Caco-2 (cell line): ENCODE data around the gene CLEC16A. TPM values are rescaled to one million over a fixed set of nuclear protein-coding genes. Genes with fewer than 3 reads are reported as not detected.

Source experiments
- BruUV-seq: library from RNA; stranded (reverse); fragments of 400-500 nt; replicated peaks from 2 replicates; lab custom pipeline; 2021; lab: Mats Ljungman, UMichigan
- CTCF ChIA-PET: fragments of 300-600 bp; sonication (Branson Sonifier 250); formaldehyde crosslinking; loops from one replicate; lab custom pipeline; 2022; ENCODE audit warnings: antibody characterized with exemption; lab: Charles Lee
- POLR2A ChIA-PET: fragments of 300-600 bp; sonication (Branson Sonifier 250); formaldehyde crosslinking; loops from one replicate; lab custom pipeline; 2022; ENCODE audit warnings: antibody characterized with exemption; lab: Charles Lee
- DNase-seq, 2 experiments: peaks; one replicate each; pipeline versions ENCODE4 v3.0.0 to v3.0.0-alpha.2; 2020 to 2022
- H3K27me3 ChIP-seq: replicated peaks from 2 replicates; pipeline ENCODE4 v1.6.0; 2011; ENCODE audit warnings: low read length; ENCODE audit not compliant: control insufficient read depth, insufficient read depth
- H3K36me3 ChIP-seq: 2 replicates; pipeline ENCODE4 v1.5.1; 2011; ENCODE audit warnings: low read length; ENCODE audit not compliant: control insufficient read depth, insufficient read depth
- H3K4me1 ChIP-seq: fragments of 250-450 bp; sonication (Bioruptor Pico); 2 replicates; pipeline ENCODE4 v1.5.1; 2020; ENCODE audit warnings: mild to moderate bottlenecking
- H3K4me3 ChIP-seq: 2 replicates; pipeline ENCODE4 v1.5.1; 2011; ENCODE audit warnings: low read depth, mild to moderate bottlenecking, control low read depth, low read length
- H3K9me3 ChIP-seq: fragments of 250-450 bp; sonication (Bioruptor Pico); 2 replicates; pipeline ENCODE4 v1.5.1; 2020; ENCODE audit warnings: mild to moderate bottlenecking, moderate library complexity
- H3K27ac Mint-ChIP-seq: one replicate; pipeline ENCODE4 v1.8.0; 2022; ENCODE audit warnings: mixed read lengths; ENCODE audit not compliant: unreplicated experiment
- H3K27me3 Mint-ChIP-seq: one replicate; pipeline ENCODE4 v1.8.0; 2022; ENCODE audit warnings: mixed read lengths; ENCODE audit not compliant: insufficient read depth, unreplicated experiment
- H3K36me3 Mint-ChIP-seq: one replicate; pipeline ENCODE4 v1.8.0; 2022; ENCODE audit warnings: mild to moderate bottlenecking, mixed read lengths; ENCODE audit not compliant: insufficient read depth, unreplicated experiment
- H3K4me1 Mint-ChIP-seq: one replicate; pipeline ENCODE4 v1.8.0; 2022; ENCODE audit warnings: low read depth, mixed read lengths; ENCODE audit not compliant: unreplicated experiment
- H3K4me3 Mint-ChIP-seq: one replicate; pipeline ENCODE4 v1.8.0; 2022; ENCODE audit warnings: mild to moderate bottlenecking, moderate library complexity, mixed read lengths; ENCODE audit not compliant: unreplicated experiment
- H3K9me3 Mint-ChIP-seq: one replicate; pipeline ENCODE4 v1.8.0; 2022; ENCODE audit warnings: mixed read lengths; ENCODE audit not compliant: unreplicated experiment
- CTCF ChIP-seq, 2 experiments: fragments of 200-600 bp in 1 of 2; IDR thresholded peaks; 1 replicate in 1 of 2; 2 replicates in 1 of 2; pipeline versions ENCODE4 v1.5.1 to v1.8.0; 2011 to 2022; ENCODE audit warnings: antibody characterized with exemption in 1 of 2, control low read depth in 1 of 2, inconsistent platforms in 1 of 2, low read depth in 1 of 2, low read length in 1 of 2, mild to moderate bottlenecking in 1 of 2, moderate library complexity in 1 of 2; ENCODE audit not compliant: insufficient read depth in 1 of 2, severe bottlenecking in 1 of 2, unreplicated experiment in 1 of 2
- intact Hi-C: fragments of 100-400 bp; cut with micrococcal nuclease; formaldehyde crosslinking; loops from one replicate; pipeline ENCODE4 v1.10.0; 2022; ENCODE audit not compliant: unreplicated experiment
- total RNA-seq: library from RNA; stranded (reverse); gene quantifications from 2 replicates; pipeline ENCODE4 v1.2.3, GENCODE V29; 2022

Gene CLEC16A
- total RNA-seq, 1 experiment from 2014 or later: 27.0 TPM

- H3K36me3 ChIP-seq: no peaks in the 10 kb centered on the region
- H3K4me1 Mint-ChIP-seq: peaks cover 7% of the 10 kb centered on the region
- no peak for DNase-seq
- no peaks in the 10 kb centered on the region for H3K4me1 ChIP-seq
- H3K9me3 Mint-ChIP-seq: no peaks in the 10 kb centered on the region
- BruUV-seq: no TSS peak
- no peak for TF ChIP-seq CTCF (IDR thresholded peaks at IDR 0.05; ENCODE audit: insufficient read depth in 1 of 2, low read depth in 1 of 2, low read length in 1 of 2, severe bottlenecking in 1 of 2, unreplicated experiment in 1 of 2)
- no peaks in the 10 kb centered on the region for H3K9me3 ChIP-seq
- no peak overlapping the region for H3K4me3 Mint-ChIP-seq
- intact Hi-C loops: no loop called here
- no peak overlapping the region for H3K4me3 ChIP-seq
- POLR2A ChIA-PET: no interaction called here
- peaks cover 6% of the 10 kb centered on the region for H3K36me3 Mint-ChIP-seq
- CTCF ChIA-PET: no interaction called here
- no peaks in the 10 kb centered on the region for H3K27me3 ChIP-seq
- H3K27me3 Mint-ChIP-seq: no peaks in the 10 kb centered on the region
- H3K27ac Mint-ChIP-seq: no peak overlapping the region
Observed at GRCh38 chr16:11147033-11147753, 202.8 kb downstream of the CLEC16A start.

GRCh38 chr16:11147754-11148444 is 203.5 kb downstream of the CLEC16A start:
- POLR2A ChIA-PET: no interaction called here
- Histone ChIP-seq H3K9me3 (no peaks in the 10 kb centered on the region), H3K4me3 (no peak overlapping the region), H3K27me3 (no peaks in the 10 kb centered on the region), H3K4me1 (no peaks in the 10 kb centered on the region), H3K36me3 (no peaks in the 10 kb centered on the region)
- no TSS peak for BruUV-seq
- Mint-ChIP-seq H3K27ac (no peak overlapping the region), H3K36me3 (peaks cover 6% of the 10 kb centered on the region), H3K4me3 (no peak overlapping the region), H3K4me1 (peaks cover 7% of the 10 kb centered on the region), H3K27me3 (no peaks in the 10 kb centered on the region), H3K9me3 (no peaks in the 10 kb centered on the region)
- CTCF ChIA-PET: no interaction called here
- intact Hi-C loops: no loop called here
- DNase-seq: no peak
- no peak for TF ChIP-seq CTCF (IDR thresholded peaks at IDR 0.05; ENCODE audit: insufficient read depth in 1 of 2, low read depth in 1 of 2, low read length in 1 of 2, severe bottlenecking in 1 of 2, unreplicated experiment in 1 of 2)

GRCh38 chr16:11149011-11149616 is 204.8 kb downstream of the CLEC16A start:
- H3K27ac Mint-ChIP-seq: no peak overlapping the region
- H3K36me3 Mint-ChIP-seq: peaks cover 6% of the 10 kb centered on the region
- POLR2A ChIA-PET: no interaction called here
- H3K27me3 ChIP-seq: no peaks in the 10 kb centered on the region
- intact Hi-C loops: no loop called here
- CTCF ChIA-PET: interaction anchor here (0.6 kb wide), 1 partner anchor 16 kb away, joined by 3 read pairs; no protein-coding TSS in a partner anchor
- H3K4me1 ChIP-seq: no peaks in the 10 kb centered on the region
- H3K4me1 Mint-ChIP-seq: peaks cover 7% of the 10 kb centered on the region
- no peak for TF ChIP-seq CTCF (IDR thresholded peaks at IDR 0.05; ENCODE audit: insufficient read depth in 1 of 2, low read depth in 1 of 2, low read length in 1 of 2, severe bottlenecking in 1 of 2, unreplicated experiment in 1 of 2)
- H3K9me3 Mint-ChIP-seq: no peaks in the 10 kb centered on the region
- no peak overlapping the region for H3K4me3 ChIP-seq
- no TSS peak for BruUV-seq
- no peaks in the 10 kb centered on the region for H3K27me3 Mint-ChIP-seq
- no peak overlapping the region for H3K4me3 Mint-ChIP-seq
- H3K36me3 ChIP-seq: no peaks in the 10 kb centered on the region
- no peaks in the 10 kb centered on the region for H3K9me3 ChIP-seq
- DNase-seq: peak; percentile 38 to 55
